ENCODE results near the gene ASPA. TPM values are rescaled to one million over a fixed set of nuclear protein-coding genes. Genes with fewer than 3 reads are reported as not detected.
"Not testable (repeated sequence)": the region's sequence is repeated elsewhere in the genome, so short reads cannot be mapped to it uniquely, and the experiment has no call there.

ASPA gene
- polyA plus RNA-seq, 3 donors, result 0.61 to 9.8 (median 4.7) TPM

DNA sequence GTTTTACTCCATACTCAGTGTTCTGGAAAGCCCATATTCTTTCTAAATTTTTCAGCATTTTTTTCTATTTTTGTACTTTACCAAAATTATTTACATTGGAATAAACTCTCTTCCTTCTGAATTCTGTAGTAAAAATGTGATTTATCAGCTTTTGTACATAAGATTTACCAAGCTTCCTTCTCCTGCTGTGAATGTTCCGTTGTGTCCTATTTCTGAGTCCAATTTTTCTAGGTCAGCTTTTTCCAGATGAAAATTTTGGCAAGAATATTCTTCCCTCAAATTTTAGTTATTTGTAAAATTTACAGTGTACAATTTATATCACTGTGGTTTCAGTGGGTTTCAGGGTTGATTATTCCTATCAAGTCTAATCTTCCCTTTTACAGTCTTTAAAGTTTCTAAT is 27.5 kb downstream of the ASPA start:
- 48 to 69% (median 55%) methylated on average over 1 of the region's 1 CpG for WGBS, 3 donors

GRCh38 chr17:3505008-3505407 is 29.2 kb downstream of the ASPA start:
- H3K27ac ChIP-seq (ENCODE audit: low read depth, low read length), result no peak overlapping the region
- WGBS, 3 donors, result 80 to 90% (median 89%) methylated on average over 7 of the region's 7 CpGs

More for the DNA sequence above, 27.5 kb downstream of the ASPA start:
- no peak overlapping the region for H3K27ac ChIP-seq (ENCODE audit: low read depth, low read length)

DNA sequence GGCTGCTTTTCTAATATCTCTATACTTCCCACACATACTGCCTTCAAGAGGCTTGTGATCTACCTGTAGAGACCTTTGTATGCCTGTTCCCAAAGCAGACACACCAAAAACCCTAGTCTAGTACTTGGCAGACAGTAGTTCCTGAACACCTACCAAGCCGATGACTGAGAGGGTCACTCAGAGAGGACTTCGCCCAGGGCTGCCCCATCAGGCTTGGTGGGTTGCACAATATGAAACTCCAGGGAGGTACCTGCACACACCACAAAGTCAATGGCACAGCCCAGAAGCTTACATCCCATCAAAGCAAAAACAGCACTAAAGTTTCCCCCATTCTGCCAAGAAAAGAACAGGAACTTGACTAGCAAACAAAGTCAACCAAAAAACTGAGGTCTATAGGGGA is 30.3 kb downstream of the ASPA start:
- 91 to 96% (median 95%) methylated on average over 2 of the region's 2 CpGs for WGBS, 3 donors
- no peak overlapping the region for H3K27ac ChIP-seq (ENCODE audit: low read depth, low read length)

DNA sequence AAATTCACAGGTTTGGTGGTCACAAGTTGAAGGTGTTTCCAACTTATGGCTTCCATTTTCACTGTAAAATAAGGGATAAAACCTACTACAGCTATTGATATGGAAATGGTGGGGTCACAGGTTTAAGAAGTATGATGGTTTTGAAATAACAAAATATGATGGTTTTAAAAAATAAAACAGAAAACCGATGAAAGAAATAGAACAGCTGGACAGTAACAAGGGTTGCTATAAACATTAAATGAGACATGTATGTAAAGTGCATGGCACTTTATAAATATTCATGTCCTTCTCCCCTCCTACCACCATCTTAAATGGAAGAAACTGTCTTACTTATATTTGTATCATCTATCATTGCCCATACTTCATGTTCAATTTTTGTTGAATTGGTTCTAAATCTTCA is 31.3 kb downstream of the ASPA start:
- 60 to 80% (median 77%) methylated on average over 1 of the region's 1 CpG for WGBS, 3 donors
- H3K27ac ChIP-seq (ENCODE audit: low read depth, low read length), result no peak overlapping the region

DNA sequence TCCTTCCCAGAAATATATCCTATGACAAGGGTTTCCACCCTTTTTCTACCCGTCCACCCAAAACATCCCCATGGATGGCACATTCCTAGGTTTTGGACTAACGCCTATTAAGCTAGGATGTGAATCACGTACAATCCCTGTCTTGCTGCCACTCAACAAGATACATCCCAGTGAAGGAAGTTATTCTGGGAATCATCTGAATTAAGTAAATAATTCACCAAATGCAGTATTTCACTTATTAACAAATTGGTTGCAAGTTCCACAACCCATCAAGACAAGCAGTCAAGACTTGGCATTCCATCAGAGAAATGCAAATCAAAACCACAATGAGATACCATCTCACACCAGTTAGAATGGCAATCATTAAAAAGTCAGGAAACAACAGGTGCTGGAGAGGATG is 32.1 kb downstream of the ASPA start:
- 73 to 88% (median 86%) methylated on average over 3 of the region's 3 CpGs for WGBS, 3 donors
- no peak overlapping the region for H3K27ac ChIP-seq (ENCODE audit: low read depth, low read length)

DNA sequence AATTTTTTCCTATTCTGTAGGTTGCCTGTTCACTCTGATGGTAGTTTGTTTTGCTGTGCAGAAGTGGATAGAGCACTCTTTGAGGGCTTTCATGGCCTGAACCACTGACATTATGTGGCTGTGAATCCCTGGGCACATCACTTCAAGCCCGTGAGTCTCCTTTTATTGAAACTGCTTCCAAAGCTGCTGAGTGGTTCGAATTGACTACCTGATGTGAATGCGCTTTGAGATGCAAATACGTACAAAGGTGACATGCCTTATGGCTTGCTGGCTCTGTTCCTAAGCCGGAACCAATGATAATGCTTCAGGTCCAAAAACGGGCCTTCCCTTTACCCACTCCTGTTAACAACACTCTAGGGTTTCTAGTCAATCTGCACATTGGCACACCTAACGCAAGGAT is 34.3 kb downstream of the ASPA start:
- WGBS, 3 donors, result 63 to 68% (median 66%) methylated on average over 7 of the region's 7 CpGs
- no peak overlapping the region for H3K27ac ChIP-seq (ENCODE audit: low read depth, low read length)

DNA sequence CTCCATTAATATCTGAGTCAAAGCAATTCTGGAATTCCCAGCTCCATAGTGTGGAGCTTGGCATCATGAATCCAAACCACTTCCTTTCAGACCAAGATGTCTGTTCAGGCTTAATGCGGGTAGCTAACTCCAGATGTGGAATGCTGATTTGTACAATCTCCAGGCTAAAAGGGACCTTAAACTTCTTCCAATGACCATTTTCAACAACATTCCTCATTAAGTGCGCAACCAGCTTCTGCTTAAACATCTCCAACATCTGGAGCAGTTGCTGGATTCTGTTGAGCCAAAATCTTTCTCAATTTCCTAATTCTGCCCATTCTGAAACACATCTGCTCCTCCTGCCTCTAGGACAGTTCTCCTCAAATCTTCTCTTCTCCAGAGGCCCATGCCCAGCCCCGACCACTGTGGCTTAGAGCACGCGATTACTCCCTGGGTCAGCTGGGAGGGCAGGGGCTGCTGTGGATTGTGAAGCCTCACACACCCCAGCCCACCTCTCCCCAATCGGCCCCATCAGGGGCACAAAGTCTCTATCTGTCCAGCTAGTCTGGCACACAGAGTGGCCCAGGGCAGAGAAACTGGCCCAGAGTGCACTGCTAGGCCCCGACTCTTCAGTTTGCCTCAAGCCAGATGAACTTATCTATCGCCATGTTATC is 36.2 kb downstream of the ASPA start:
- no peak overlapping the region for H3K27ac ChIP-seq (ENCODE audit: low read depth, low read length)
- 54 to 65% (median 59%) methylated on average over 8 of the region's 8 CpGs for WGBS, 3 donors

- H3K27ac ChIP-seq (ENCODE audit: low read depth, low read length), result no peak overlapping the region
- WGBS, 3 donors, result 43 to 58% (median 47%) methylated on average over 20 of the region's 20 CpGs
Observed at GRCh38 chr17:3512505-3513171, 36.8 kb downstream of the ASPA start.

DNA sequence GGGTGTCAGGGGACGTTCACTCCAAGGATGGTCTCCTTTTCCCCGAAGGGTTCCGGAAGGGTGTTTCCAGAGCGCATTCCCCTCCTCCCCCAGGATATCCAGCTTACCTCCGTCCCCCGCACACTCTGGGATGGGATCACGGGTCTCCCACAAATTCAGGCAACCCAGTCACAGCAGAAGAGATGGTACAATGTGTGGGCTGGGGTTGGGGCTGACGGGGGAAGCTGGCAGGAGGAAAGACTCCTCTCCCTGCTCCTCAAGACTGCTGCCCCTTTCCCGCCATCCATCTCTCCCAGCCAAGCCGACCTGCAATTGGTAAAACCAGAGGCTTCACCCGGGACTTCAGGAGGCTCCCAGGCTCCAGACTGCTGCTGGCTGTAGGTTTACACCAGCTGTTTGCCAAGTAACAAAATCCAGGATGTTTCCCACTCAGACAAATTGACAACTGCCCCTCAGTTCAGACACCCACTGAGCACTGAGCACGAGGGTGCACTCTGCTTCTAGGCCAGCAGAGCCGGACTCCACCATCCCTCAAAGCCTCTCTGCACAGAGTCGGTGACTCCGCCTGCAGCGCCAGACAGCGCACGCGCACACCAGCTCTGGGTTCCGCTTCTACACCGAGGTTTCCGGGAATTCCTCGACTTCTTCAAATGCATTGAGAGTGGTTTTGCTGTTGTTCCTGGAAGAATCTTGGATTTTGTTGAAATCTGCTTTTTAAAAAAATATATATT is 37.7 kb downstream of the ASPA start:
- H3K27ac ChIP-seq (ENCODE audit: low read depth, low read length), result peak overlapping the region; percentile 62
- 73 to 88% (median 81%) methylated on average over 23 of the region's 23 CpGs for WGBS, 3 donors

DNA sequence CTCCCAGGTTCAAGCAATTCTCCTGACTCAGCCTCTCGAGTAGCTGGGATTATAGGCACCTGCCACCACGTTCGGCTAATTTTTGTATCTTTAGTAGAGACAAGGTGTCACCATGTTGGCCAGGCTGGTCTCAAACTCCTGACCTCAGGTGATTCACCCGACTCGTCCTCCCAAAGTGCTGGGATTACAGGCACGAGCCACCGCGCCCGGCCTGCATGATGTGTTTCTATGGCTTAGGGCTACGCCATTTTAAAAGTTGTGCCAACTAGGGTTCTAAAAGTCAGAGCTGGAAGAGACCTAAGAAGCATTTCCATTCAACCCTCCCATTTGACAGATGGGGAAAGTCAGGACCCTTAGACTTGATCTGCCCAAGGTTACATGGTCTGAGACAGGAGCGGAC is 38.4 kb downstream of the ASPA start:
- WGBS, 3 donors, result 88 to 94% (median 93%) methylated on average over 11 of the region's 11 CpGs
- not testable (repeated sequence) for H3K27ac ChIP-seq (ENCODE audit: low read depth, low read length)

DNA sequence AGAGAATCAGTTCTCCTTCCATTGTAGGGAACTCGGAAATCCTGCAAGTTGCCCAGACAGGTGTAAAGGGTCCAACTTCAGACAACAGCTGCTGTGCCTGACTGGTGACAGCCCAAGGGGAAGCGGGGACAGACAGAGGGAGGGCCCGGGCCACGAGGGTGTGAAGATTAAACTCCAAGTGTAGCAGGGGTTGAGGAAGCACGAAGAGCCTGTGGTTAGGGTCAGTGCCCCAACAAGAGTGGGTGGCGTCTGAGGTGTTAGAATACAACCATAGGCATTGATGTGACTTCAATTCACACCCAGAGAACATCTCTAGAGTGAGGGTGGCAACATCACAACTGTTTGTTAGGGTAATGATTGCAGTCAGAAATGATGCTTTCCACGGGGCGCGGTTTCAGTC is 39.1 kb downstream of the ASPA start:
- H3K27ac ChIP-seq (ENCODE audit: low read depth, low read length), result no peak overlapping the region
- 77 to 86% (median 79%) methylated on average over 9 of the region's 9 CpGs for WGBS, 3 donors

GRCh38 chr17:3519472-3519871 is 43.7 kb downstream of the ASPA start:
- not testable (repeated sequence) for H3K27ac ChIP-seq (ENCODE audit: low read depth, low read length)
- 86 to 97% (median 97%) methylated on average over 4 of the region's 4 CpGs for WGBS, 3 donors

- WGBS, 3 donors, result 88 to 92% (median 91%) methylated on average over 13 of the region's 13 CpGs
Observed at GRCh38 chr17:3524024-3524423, 48.2 kb downstream of the ASPA start.

GRCh38 chr17:3526491-3526890 is 50.7 kb downstream of the ASPA start:
- WGBS, 3 donors, result 86 to 91% (median 86%) methylated on average over 12 of the region's 12 CpGs
- no peak overlapping the region for H3K27ac ChIP-seq (ENCODE audit: low read depth, low read length)

More at GRCh38 chr17:3524024-3524423, 48.2 kb downstream of the ASPA start:
- no peak overlapping the region for H3K27ac ChIP-seq (ENCODE audit: low read depth, low read length)

GRCh38 chr17:3526971-3527370 is 51.2 kb downstream of the ASPA start:
- no peak overlapping the region for H3K27ac ChIP-seq (ENCODE audit: low read depth, low read length)
- WGBS, 3 donors, result 75 to 88% (median 78%) methylated on average over 10 of the region's 10 CpGs

- H3K27ac ChIP-seq (ENCODE audit: low read depth, low read length), result no peak overlapping the region
- WGBS, 3 donors, result 87 to 96% (median 94%) methylated on average over 5 of the region's 5 CpGs
Observed at GRCh38 chr17:3527468-3527867, 51.7 kb downstream of the ASPA start.

GRCh38 chr17:3527896-3528295 is 52.1 kb downstream of the ASPA start:
- WGBS, 3 donors, result 90 to 93% (median 90%) methylated on average over 8 of the region's 8 CpGs
- no peak overlapping the region for H3K27ac ChIP-seq (ENCODE audit: low read depth, low read length)

GRCh38 chr17:3528403-3528851 is 52.6 kb downstream of the ASPA start:
- no peak overlapping the region for H3K27ac ChIP-seq (ENCODE audit: low read depth, low read length)
- 62 to 74% (median 64%) methylated on average over 14 of the region's 14 CpGs for WGBS, 3 donors

DNA sequence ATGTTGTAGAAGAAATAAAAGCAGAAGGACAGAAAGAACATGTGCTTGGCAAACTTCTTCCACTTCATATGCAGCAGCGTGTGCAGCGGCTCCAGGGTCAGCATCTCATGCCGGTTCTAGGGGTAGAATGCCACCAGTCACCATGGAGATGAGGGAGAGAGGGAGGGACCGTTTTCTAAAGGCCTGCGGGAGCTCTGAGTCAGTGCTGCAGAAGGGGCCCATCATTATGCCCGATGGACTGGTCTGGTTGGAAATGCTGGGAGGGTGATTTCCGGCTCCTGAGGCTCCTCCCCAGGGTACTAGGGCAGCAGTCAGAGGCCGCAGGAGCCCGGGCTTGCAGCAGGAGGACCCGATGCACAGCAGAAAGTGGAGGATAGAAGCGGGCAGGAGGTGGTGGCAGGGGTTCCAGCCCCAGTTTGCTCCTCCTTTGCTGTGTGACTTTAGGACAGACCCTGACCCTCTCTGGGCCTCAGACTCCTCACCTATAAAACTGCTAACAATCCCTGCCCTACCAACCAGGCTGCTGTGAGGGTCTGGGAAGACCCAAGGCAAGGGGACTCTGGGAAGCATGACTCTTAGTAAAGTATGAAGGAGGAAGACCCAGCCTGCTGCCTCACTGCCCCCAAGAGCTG is 53.2 kb downstream of the ASPA start:
- 35 to 48% (median 43%) methylated on average over 11 of the region's 11 CpGs for WGBS, 3 donors
- H3K27ac ChIP-seq (ENCODE audit: low read depth, low read length), result no peak overlapping the region

Measured in adipose tissue (tissue), 3 donors.